ENCODE data around the gene VCP.

- no peak for TF ChIP-seq POLR2A (IDR thresholded peaks at IDR 0.05; ENCODE audit: extremely low read depth, insufficient read length)
- no peak for TF ChIP-seq CTCF (IDR thresholded peaks at IDR 0.05; ENCODE audit: low read depth, low read length)
These were observed 37.9 kb upstream of the VCP start for GRCh38 chr9:35110327-35110761.

Data from NB4 (cell line).